ENCODE measurements around the gene TXK.

TXK gene

DNA sequence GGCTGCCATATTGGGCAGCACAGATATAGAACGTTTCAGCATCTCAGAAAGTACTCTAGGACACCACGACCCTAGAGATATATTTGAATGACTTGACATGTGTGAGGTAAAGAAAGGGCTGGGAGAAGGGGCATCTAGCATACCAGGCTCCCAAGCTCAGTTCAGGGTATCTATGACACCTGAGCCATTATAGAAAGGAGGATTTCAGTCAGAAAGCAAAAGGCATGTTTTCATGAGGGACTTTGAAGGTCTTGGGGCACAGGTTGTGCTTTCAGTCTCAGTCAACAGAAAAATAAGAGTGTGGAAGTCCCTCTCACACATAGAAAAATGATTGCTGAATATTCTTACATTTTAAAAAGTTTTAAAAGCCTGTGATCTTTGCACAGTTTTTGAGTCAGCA, 65.9 kb downstream of the TXK start:
- no peak overlapping the region for H3K4me3 ChIP-seq (ENCODE audit: low read depth, low read length)
- no peak for DNase-seq (ENCODE audit: low read depth)

DNA sequence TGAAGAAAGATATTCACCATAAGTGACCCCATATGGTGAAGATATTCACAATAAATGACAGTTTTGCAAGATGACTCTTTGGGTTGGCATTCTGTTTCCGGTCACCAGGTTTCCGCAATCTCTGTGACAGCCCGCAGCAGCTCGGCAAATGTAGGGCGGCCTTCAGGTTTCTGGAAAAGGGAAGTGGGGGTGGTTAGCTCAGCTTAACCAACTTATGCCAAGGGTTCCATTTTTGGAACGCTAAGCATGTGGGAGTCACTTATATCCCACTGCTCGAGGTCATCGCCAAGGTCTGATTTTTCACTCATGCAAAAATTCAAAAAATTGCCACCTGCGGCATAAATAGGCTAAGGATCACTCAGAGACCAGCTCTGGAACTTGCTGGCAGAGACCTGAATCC, 66.5 kb downstream of the TXK start:
- no peak overlapping the region for H3K4me3 ChIP-seq (ENCODE audit: low read depth, low read length)
- no peak for DNase-seq (ENCODE audit: low read depth)

DNA sequence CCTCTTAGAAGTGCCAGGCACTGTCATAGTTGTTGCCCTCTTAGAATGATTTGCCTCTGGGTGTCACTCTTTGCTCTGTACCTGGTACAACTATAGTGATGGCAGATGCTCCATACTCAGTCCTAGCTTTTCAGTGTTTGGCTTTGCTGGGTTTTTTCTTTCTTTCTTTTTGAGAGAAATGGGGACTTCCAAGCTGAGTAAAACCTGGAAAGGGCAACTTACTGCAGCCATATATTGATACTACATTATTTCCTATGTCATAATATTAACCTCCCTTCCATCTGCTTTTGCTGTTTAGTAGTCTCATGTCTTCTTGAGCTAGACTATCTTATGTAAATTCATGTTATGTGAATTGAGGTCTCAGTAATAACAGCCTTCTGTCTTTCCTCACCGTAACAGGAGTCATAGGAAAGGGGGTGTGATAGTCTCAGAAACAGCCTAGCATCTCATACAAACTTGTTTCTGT, 68.4 kb downstream of the TXK start:
- no peak overlapping the region for H3K4me3 ChIP-seq (ENCODE audit: low read depth, low read length)
- DNase-seq (ENCODE audit: low read depth): no peak

DNA sequence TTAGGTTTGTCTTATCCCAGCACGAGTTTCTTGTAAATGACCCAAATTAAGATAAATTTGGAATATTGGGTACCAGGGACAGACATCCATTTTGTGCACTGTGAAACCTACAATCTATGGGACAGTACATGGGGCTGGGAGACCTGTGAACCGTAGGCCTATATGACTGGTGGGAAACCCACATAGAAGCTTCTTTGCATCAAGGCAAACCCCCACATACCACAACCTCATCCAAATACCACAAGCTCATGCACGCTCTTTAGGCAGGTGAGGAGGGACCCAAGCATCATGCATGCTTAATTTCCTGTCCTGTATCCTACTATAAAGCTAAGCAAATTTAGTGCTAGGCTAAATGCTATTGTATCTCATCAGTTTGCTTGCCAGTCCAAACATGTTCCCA, 69.7 kb downstream of the TXK start:
- no peak for DNase-seq (ENCODE audit: low read depth)
- H3K4me3 ChIP-seq (ENCODE audit: low read depth, low read length): no peak overlapping the region

DNA sequence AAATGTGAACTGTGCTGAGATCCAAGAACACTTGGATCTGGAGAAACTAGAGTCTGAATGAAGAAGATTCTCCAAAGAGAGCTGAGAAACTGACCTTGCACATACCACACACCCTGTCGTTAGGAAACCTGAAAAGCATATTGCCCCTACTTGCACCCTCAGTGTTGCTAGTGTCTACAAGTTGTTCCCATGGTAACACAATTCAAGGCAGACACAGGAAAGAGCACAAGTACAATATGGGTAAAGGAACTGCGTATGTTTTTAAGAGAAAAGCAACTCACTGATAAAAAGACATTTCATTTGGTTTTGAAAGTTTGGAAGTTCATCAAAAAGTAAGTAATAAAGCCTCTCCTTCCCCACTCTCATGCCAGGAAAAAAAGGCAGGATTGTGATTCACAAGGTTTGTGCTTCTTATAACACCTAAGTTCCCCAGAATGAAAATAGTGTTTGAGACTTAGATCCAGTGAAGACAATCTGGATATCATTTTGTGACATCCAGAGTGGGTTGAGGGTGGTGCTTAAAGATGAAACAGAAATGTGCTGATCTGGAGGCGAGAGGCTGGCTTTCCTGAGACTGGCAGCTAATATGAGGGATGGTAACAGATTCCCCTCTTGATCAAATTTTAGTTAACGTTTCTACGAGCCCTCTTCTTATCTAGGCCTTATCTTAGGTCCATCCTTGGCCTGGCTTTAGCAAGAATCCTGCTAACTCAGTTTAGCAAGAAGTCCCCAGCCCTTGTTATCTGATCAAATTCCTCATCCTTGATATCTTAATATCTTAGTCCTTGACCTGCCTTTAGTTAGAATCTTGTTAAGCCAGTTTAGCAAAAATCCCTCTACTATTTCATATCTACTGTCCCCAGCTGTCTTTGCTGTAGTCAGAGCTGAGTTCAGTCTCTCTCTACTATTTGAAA, 75.2 kb downstream of the TXK start:
- no peak for DNase-seq (ENCODE audit: low read depth)
- H3K4me3 ChIP-seq (ENCODE audit: low read depth, low read length): no peak overlapping the region

DNA sequence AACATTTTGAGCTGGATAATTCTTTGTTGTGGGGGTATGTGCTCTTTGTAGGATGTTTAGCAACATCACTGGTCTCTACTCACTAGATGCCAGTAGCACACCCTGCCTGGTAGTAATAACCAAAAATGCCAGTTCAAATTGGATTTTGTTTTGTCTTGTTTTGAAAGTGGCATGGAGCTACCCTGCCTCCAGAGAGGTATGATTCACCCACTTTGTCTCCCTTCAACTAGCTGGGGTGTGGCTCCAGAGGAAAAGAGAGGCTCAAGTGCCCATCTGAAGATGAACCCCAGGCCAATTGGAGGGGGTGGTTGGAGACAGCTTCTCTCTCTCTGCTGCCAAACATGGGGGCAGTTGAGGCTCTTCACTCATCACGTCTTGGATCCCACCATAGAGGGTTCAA, 83.0 kb downstream of the TXK start:
- DNase-seq (ENCODE audit: low read depth): no peak
- no peak overlapping the region for H3K4me3 ChIP-seq (ENCODE audit: low read depth, low read length)

DNA sequence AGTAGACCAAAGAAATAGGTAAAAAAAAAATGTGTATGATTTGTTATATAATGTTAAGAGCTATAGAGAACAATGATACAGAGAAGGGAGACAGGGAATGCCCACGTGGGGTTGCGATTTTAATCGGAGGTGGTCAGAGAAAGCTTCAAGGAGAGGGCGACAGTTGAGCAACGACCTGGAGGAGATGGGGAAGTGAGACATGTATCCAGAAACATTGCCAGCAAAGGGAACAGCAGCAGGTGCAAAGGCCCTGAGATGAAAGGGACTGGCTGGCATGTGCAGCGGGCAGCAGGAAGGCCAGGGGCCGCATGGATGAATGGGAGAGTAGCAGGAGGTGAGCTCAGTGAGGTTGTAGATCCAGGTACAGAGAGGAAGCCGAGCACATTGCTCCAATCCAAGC, 84.6 kb downstream of the TXK start:
- no peak for DNase-seq (ENCODE audit: low read depth)
- H3K4me3 ChIP-seq (ENCODE audit: low read depth, low read length): no peak overlapping the region

DNA sequence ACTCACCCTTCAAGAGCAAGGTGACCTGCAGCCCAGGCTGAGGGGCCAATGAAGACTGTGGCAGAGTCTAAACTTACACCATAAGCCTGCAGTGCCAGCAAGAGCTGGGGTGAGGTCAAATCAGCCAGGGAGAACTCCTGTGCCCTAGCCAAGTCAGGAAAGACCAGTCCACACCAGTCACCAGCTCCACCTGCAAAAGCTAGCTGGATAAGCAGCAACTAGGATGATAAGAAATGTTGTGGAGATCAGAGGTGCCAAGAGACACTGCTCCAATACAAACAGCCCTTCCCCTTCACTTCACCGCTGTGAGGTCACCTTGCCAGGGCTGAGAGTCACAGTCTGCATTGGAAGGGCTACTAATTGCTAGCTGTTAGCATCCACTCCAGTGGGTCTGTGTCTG, 86.2 kb downstream of the TXK start:
- no peak overlapping the region for H3K4me3 ChIP-seq (ENCODE audit: low read depth, low read length)
- DNase-seq (ENCODE audit: low read depth): no peak

DNA sequence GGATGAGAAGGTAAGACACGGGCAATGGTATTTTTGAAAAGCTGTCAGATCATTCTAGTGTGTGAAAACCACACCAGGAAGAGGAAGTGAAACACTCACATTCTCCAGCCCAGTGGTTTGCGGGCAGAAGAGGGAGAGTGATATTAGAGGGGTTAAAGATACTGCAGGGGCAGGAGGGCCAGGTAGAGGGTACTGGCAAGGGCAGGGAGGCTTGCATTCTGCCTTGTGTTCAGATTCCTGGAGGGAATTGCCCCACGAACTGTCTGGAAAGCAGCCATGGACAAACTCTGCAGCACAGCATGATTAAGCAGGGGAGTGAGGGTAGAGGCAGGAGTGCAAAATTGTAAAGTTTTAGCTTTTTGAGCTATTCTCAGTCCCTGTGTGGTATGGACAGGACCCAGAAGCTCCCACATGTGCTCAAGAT, 86.6 kb downstream of the TXK start:
- DNase-seq (ENCODE audit: low read depth): no peak
- H3K4me3 ChIP-seq (ENCODE audit: low read depth, low read length): no peak overlapping the region

DNA sequence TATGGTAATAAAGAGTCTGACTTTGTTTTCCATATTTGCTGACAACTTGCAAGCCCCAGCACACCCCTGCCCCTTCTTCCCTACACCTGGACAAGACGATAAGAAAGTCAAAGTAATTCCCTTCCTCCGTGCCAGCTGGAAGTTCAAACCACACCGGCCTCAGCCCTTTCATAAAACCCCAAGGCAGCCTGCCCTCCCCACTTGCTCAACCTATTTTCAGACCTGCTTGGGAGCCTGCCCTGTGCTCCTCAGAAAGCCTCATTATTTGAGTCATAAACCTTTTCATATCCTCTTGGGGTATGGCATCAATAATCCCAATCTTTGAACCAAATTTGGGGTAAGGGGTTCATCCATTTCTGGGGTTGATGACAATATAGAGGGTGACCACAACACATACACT, 88.0 kb downstream of the TXK start:
- H3K4me3 ChIP-seq (ENCODE audit: low read depth, low read length): no peak overlapping the region
- DNase-seq (ENCODE audit: low read depth): no peak

DNA sequence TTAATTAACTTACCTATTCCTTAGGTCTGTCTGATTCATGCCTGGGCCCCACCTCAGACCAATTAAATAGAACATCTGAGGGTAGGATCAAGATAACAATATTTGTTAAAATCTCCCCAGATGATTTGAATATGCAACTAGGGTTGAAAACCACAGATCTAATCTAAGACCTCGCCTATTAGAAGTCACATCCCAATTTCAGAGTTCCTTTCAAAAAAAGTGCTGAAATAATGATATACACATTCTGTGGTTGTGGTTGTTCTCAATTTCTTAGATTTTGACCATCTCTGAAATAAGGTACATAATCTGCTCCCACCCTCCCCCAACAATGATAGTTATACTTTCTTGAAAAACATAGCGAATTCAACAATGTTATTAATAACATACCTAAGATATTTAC, 89.8 kb downstream of the TXK start:
- DNase-seq (ENCODE audit: low read depth): no peak
- no peak overlapping the region for H3K4me3 ChIP-seq (ENCODE audit: low read depth, low read length)

DNA sequence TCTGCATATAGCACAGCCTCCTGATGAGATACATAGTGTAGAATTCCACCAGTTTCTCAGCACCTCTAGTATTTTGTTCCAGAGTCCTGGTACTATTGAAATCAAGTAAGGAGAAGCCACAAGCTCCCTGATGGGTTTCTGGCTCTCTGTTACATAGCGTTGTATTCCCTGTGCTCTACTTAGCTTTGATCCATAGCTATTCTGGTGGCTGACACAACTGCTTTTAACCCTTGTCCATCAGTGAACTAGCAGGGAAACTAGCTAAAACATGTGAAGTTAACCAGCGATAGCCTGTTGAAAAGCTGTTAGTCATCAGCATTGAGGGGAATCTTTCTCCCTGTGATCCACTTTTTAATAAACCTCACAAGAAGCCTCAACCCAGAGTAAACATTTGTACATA, 90.5 kb downstream of the TXK start:
- no peak overlapping the region for H3K4me3 ChIP-seq (ENCODE audit: low read depth, low read length)
- DNase-seq (ENCODE audit: low read depth): no peak

DNA sequence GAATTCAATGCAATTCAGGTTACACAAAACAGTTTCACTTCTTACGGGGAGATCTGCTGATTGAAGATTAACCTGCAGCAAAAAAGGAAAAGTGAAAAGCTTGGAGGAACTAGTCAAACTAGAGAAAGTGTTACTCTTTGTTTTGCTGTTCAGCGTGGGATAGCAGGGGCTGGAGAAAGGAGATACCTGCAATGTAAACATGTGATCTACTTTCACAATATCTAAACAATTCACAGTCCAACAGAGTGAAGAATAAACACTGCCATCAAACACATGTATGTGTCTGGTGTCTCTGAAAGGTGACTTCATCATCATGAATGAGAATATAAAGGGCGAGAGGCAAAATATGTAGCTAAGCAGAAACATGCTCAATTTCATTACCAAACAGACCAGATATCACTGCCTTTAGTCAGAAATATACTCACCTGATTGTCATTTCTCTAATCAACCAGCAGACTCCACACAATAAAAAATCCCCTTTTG, 91.0 kb downstream of the TXK start:
- no peak overlapping the region for H3K4me3 ChIP-seq (ENCODE audit: low read depth, low read length)
- DNase-seq (ENCODE audit: low read depth): no peak

DNA sequence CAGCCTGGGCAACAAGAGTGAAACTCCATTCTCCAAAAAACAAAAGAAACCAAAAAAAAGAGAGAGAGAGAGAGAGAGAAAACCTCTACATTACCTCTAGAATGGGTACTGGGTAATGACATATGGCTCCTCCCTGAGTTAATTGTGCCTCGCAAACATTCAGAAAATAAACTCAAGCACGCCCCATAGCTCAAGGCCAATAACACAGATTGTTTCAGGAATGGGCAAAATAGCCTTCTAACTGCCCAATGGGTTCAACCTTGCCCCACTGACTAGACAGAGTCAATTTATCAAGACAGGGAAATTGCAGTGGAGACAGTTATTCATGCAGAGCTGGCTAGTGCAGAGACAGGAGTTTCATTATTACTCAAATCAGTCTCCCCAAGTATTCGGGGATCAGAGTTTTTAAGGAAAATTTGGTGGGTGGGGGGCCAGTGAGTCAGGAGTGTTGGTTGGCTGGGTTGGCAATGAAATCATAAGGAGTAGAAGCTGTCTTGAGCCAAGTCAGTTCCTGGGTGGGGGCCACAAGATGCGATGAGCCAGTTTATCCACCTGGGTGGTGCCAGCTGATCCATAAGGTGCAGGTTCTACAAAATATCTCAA, 92.4 kb downstream of the TXK start:
- H3K4me3 ChIP-seq (ENCODE audit: low read depth, low read length): no peak overlapping the region
- no peak for DNase-seq (ENCODE audit: low read depth)

DNA sequence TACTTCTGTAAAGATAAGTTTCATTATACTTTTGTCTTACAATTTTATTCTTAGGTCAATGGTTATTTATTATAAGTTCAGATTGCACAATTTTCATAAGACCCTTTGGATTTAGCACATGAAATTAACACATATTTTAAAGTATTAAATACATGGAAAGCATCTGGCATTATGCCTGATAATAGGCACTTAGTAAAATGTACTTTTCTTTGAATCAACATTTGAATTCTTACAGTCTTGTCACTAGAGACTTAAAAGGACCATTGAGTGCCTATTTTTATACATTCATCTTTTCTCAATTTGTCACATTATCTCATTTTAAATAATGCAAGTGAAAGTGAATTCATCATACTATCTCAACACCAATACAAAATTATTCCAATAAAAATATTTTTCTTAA, 94.5 kb downstream of the TXK start:
- no peak overlapping the region for H3K4me3 ChIP-seq (ENCODE audit: low read depth, low read length)
- DNase-seq (ENCODE audit: low read depth): no peak

DNA sequence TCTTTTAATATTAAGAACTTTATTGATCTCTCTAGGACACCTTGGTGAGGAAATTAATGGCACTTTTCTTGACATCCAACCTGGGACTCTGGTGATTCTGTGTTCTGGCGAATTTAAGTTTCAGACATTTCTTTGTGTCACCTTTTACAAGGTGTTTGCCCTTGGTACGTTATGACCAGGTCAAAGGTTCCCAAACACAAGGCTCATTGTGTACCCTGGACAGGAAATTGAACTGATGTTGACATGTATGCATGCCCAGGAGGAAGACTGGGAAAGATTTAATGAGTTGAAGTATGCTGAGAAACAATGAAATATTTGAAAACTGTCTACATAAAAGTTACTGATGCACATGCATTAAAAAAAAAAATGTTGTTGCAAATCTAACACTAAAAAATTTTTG, 95.4 kb downstream of the TXK start:
- no peak overlapping the region for H3K4me3 ChIP-seq (ENCODE audit: low read depth, low read length)
- no peak for DNase-seq (ENCODE audit: low read depth)

DNA sequence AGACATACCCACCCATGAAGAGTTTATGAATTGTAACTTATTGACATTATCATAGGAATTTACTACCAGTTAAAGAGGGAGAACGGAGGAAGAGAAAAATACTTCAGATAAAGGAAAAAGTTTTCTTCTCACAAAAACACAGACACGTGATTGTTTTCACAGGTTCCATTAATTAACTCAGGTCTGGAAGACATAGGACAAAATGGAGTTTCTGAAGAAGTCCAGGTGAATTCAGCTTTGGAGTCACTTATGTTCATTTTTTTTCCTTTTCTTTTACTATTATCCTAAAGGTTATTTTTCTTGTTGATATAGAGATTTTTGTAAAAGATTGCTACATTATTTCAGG, 97.0 kb downstream of the TXK start:
- no peak for DNase-seq (ENCODE audit: low read depth)

DNA sequence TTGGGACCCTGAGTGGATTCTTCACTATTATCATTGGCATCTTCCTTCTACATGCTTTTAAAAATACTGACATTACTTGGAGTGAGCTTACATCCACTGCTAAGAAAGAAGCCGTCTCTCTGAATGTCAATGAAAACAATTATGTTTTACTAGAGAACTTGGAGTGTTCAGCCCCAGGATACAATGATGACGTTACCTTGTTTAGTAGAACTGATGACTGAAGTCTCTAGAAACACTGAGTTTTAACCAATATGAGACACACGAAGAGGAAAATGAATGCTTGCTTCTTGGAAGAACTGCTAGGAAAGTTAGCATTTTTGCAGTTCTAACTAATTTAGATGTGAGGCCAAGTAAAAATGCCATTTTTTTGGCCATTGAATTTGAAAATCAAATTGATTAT, 98.1 kb downstream of the TXK start:
- no peak for DNase-seq (ENCODE audit: low read depth)

More for the DNA sequence above, 97.0 kb downstream of the TXK start:
- H3K4me3 ChIP-seq (ENCODE audit: low read depth, low read length): no peak overlapping the region

DNA sequence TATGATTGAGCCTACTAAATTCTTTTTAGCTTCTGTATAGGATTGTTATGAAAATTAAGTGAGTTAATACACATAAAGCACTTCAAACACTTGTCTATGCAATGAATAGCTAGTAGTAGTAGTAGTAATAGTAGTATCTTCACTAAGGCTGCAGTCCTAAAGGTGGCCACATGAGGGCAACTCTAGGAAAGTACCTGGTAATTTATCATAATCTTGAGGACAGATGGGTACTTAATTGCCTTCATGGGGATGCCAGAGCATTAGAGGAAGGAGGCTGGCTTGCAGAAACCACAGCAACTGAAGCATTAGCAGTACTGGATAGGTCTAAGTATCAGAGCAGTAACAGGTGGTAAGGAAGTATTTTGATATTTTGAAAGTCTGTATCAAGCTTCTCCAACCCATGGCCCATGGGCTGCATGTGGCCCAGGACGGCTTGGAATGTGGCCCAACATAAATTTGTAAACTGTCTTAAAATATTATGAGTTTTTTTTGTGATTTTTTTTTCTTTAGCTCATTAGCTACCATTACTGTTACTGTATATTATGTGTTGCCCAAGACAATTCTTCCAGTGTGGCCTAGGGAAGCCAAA, 100.1 kb downstream of the TXK start:
- H3K4me3 ChIP-seq (ENCODE audit: low read depth, low read length): no peak overlapping the region
- DNase-seq (ENCODE audit: low read depth): no peak

More for the DNA sequence above, 98.1 kb downstream of the TXK start:
- no peak overlapping the region for H3K4me3 ChIP-seq (ENCODE audit: low read depth, low read length)

DNA sequence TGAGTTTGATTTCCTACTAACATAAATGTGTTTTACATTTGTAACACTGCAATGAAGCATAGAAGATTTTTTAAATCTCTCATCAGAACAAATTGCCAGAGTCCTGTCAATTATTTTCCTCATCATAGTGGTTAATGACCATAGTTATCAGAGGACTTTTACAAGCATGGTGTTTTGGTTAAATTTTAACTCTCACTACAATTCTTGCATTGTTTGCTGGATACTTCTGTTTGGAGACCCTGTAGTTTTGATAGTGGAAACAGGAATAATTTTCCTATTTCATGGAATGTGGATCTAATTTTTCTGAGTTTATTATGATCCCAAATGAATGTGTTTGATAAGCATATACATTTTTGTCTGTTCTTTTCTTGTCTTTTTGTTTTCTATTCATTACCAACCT, 100.6 kb downstream of the TXK start:
- H3K4me3 ChIP-seq (ENCODE audit: low read depth, low read length): no peak overlapping the region
- no peak for DNase-seq (ENCODE audit: low read depth)

DNA sequence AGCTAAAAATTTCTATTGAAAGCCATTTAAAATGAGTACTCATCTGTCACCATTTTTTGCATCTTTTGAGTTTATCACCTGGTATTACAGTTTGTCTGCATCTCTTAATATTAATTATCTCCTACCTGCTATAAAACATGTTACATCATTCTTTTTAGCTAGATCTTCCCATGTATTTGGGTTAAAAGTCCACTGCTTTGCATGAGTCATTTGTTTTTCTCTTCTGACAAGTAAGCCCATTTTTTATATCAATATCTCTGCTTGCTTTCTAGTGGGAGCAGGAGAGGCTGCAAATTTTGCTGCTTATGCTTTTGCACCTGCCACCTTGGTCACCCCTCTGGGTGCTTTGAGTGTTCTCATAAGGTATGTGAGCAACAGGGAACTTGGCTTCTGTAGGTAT, 101.3 kb downstream of the TXK start:
- no peak for DNase-seq (ENCODE audit: low read depth)
- H3K4me3 ChIP-seq (ENCODE audit: low read depth, low read length): no peak overlapping the region
